Suprapubic skin (tissue), 4 donors: ENCODE measurements around the gene GPC5.

Experiments
- EP300 ChIP-seq: sonication (generic); formaldehyde crosslinking; IDR thresholded peaks from one replicate; pipeline ENCODE4 v1.6.1; 2017; ENCODE audit warnings: antibody characterized with exemption
- POLR2A ChIP-seq, 2 donors: fragments of 450-650 bp; IDR thresholded peaks; one replicate each; pipeline ENCODE4 v1.6.1; 2017; ENCODE audit warnings: antibody characterized with exemption in 2 of 2, mild to moderate bottlenecking in 2 of 2, moderate library complexity in 2 of 2
- POLR2AphosphoS5 ChIP-seq, 3 donors: sonication (generic); formaldehyde crosslinking; IDR thresholded peaks; one replicate each; pipeline ENCODE4 v1.6.1; 2017; ENCODE audit warnings: antibody characterized with exemption in 3 of 3
- TF ChIP-seq, protein P1 (sequence below), 2 donors: fragments of 200-600 bp in 1 of 2; fragments of 450-650 bp in 1 of 2; sonication (generic) in 1 of 2; IDR thresholded peaks; one replicate each; pipeline ENCODE4 v1.5.1; 2016 to 2019; ENCODE audit warnings: antibody characterized with exemption in 2 of 2, mild to moderate bottlenecking in 1 of 2, moderate library complexity in 1 of 2

DNA sequence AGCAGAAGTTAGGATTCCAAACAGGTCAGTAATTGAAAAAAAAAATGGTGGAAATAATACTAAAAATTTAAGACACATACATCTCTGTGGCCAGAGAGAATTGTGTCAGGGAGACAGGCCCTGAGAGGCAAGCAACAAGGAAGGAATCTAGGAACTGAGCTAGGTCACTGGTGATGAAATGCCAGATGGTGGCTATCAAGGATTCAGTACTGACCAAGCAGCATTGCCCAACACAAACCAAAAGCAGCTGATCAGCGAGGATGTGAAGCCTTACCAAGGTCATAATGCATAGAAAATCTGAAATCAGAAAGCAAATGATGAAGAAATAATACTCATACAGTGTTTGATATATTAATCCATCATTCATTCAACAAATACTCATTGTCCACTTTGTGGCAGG lies 905.0 kb downstream of the GPC5 start:
- TF ChIP-seq POLR2A (IDR thresholded peaks at IDR 0.05) (no peak), EP300 (no peak), POLR2AphosphoS5 (IDR thresholded peaks at IDR 0.05) (no peak)
- TF ChIP-seq, protein P1, sequence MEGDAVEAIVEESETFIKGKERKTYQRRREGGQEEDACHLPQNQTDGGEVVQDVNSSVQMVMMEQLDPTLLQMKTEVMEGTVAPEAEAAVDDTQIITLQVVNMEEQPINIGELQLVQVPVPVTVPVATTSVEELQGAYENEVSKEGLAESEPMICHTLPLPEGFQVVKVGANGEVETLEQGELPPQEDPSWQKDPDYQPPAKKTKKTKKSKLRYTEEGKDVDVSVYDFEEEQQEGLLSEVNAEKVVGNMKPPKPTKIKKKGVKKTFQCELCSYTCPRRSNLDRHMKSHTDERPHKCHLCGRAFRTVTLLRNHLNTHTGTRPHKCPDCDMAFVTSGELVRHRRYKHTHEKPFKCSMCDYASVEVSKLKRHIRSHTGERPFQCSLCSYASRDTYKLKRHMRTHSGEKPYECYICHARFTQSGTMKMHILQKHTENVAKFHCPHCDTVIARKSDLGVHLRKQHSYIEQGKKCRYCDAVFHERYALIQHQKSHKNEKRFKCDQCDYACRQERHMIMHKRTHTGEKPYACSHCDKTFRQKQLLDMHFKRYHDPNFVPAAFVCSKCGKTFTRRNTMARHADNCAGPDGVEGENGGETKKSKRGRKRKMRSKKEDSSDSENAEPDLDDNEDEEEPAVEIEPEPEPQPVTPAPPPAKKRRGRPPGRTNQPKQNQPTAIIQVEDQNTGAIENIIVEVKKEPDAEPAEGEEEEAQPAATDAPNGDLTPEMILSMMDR (IDR thresholded peaks at IDR 0.05), result no peak
